NK-92 (cell line): ENCODE data around the gene GOLGA8H.
"Not testable (repeated sequence)": the region's sequence is repeated elsewhere in the genome, so short reads cannot be mapped to it uniquely, and the experiment has no call there.

Experiments used
- DNase-seq: peaks from one replicate; lab custom pipeline; 2025; ENCODE audit not compliant: unreplicated experiment; lab: John Stamatoyannopoulos, UW

The GOLGA8H gene

GRCh38 chr15:30603796-30604195 lies at the start of gene GOLGA8H:
GOLGA8H (plus strand) TSS chr15:30604028; CDS start chr15:30604126, 98 bp downstream.
- DNase-seq = not testable (repeated sequence)

- DNase-seq = not testable (repeated sequence)
Measured at GRCh38 chr15:30566949-30567348, 36.9 kb upstream of the GOLGA8H start.

- not testable (repeated sequence) for DNase-seq
Measured at GRCh38 chr15:30573012-30573491, 30.8 kb upstream of the GOLGA8H start.

GRCh38 chr15:30579394-30579970 lies 24.3 kb upstream of the GOLGA8H start:
- DNase-seq = not testable (repeated sequence)

- not testable (repeated sequence) for DNase-seq
Measured at GRCh38 chr15:30580716-30581115, 23.1 kb upstream of the GOLGA8H start.

- not testable (repeated sequence) for DNase-seq
Measured at GRCh38 chr15:30598953-30599352, 4.9 kb upstream of the GOLGA8H start.

GRCh38 chr15:30612271-30612670 lies 8.4 kb downstream of the GOLGA8H start:
- DNase-seq = not testable (repeated sequence)

- not testable (repeated sequence) for DNase-seq
Measured at GRCh38 chr15:30621342-30621741, 17.5 kb downstream of the GOLGA8H start.

GRCh38 chr15:30625436-30626193 lies 21.8 kb downstream of the GOLGA8H start, which contains the start of gene ARHGAP11B:
ARHGAP11B (plus strand) TSS chr15:30626128.
- not testable (repeated sequence) for DNase-seq

- DNase-seq = not testable (repeated sequence)
Measured at GRCh38 chr15:30626194-30626565, 22.4 kb downstream of the GOLGA8H start.

GRCh38 chr15:30626632-30627031 lies 22.8 kb downstream of the GOLGA8H start:
- DNase-seq = not testable (repeated sequence)

- DNase-seq = no peak
Measured at GRCh38 chr15:30650012-30650929, 46.4 kb downstream of the GOLGA8H start.

- DNase-seq = not testable (repeated sequence)
Measured at GRCh38 chr15:30661154-30661553, 57.3 kb downstream of the GOLGA8H start.
